HTR-8/SVneo (cell line): ENCODE measurements around the gene HTT.

ENCODE experiments used
- DNase-seq: peaks from one replicate; pipeline ENCODE4 v3.0.0; 2011; ENCODE audit warnings: low spot score, mixed read lengths; ENCODE audit not compliant: insufficient read length
- FAIRE-seq: peaks from 2 replicates; lab custom pipeline; 2011; peaks lifted over from hg19 to GRCh38; lab: Jason Lieb, UNC

HTT gene

GRCh38 chr4:3074078-3074845 lies at the start of gene HTT, which contains the start of gene HTT-AS:
TSS of gene HTT (plus strand) at chr4:3074681. CDS start at chr4:3074826, 145 bp downstream.
TSS of gene HTT-AS (minus strand) at chr4:3074538.
- DNase-seq (peak; percentile 95), FAIRE-seq (peak; percentile 99)

- no peak for DNase-seq
- no peak for FAIRE-seq
Measured at GRCh38 chr4:3025881-3026280, 48.6 kb upstream of the HTT start.

GRCh38 chr4:3026540-3026939 lies 47.9 kb upstream of the HTT start:
- no peak for FAIRE-seq
- DNase-seq = no peak

- no peak for DNase-seq
- no peak for FAIRE-seq
Measured at GRCh38 chr4:3029464-3029863, 45.0 kb upstream of the HTT start.

GRCh38 chr4:3030566-3031356 lies 43.7 kb upstream of the HTT start:
- DNase-seq (no peak), FAIRE-seq (no peak)

GRCh38 chr4:3031357-3032082 lies 43.0 kb upstream of the HTT start:
- FAIRE-seq (no peak), DNase-seq (no peak)

- no peak for DNase-seq
- FAIRE-seq = no peak
Measured at GRCh38 chr4:3034231-3034630, 40.2 kb upstream of the HTT start.

- DNase-seq = no peak
- FAIRE-seq = no peak
Measured at GRCh38 chr4:3035249-3035648, 39.2 kb upstream of the HTT start.

GRCh38 chr4:3035674-3036073 lies 38.8 kb upstream of the HTT start:
- FAIRE-seq = no peak
- DNase-seq = no peak

GRCh38 chr4:3036131-3036952 lies 38.1 kb upstream of the HTT start:
- DNase-seq = no peak
- FAIRE-seq = no peak

GRCh38 chr4:3037957-3038461 lies 36.5 kb upstream of the HTT start:
- FAIRE-seq (no peak), DNase-seq (no peak)

- FAIRE-seq = no peak
Measured at GRCh38 chr4:3039706-3040366, 34.6 kb upstream of the HTT start.

GRCh38 chr4:3040452-3041191 lies 33.9 kb upstream of the HTT start:
- DNase-seq (no peak), FAIRE-seq (no peak)

More at GRCh38 chr4:3039706-3040366, 34.6 kb upstream of the HTT start:
- DNase-seq = no peak

- FAIRE-seq = no peak
- no peak for DNase-seq
Measured at GRCh38 chr4:3041192-3042142, 33.0 kb upstream of the HTT start.

- DNase-seq (no peak), FAIRE-seq (no peak)
Measured at GRCh38 chr4:3042226-3042625, 32.3 kb upstream of the HTT start.

GRCh38 chr4:3043282-3044020 lies 31.0 kb upstream of the HTT start:
- no peak for FAIRE-seq

More at GRCh38 chr4:3043282-3044020, 31.0 kb upstream of the HTT start:
- DNase-seq = no peak
